Endothelial cell of umbilical vein (primary cell): ENCODE measurements around the gene RABL2A. TPM values are rescaled to one million over a fixed set of nuclear protein-coding genes. Genes with fewer than 3 reads are reported as not detected.
"Not testable (repeated sequence)": the region's sequence is repeated elsewhere in the genome, so short reads cannot be mapped to it uniquely, and the experiment has no call there.

Experiments used
- BruUV-seq: library from RNA; stranded (reverse); fragments of 400-500 nt; replicated peaks from 2 replicates; lab custom pipeline; 2021; lab: Mats Ljungman, UMichigan
- CTCF ChIA-PET: fragments of 300-600, 350-600 bp; sonication (Branson Sonifier 250); formaldehyde crosslinking; loops from one replicate; lab custom pipeline; 2021; ENCODE audit warnings: antibody characterized with exemption, inconsistent platforms; lab: Charles Lee
- POLR2A ChIA-PET: fragments of 300-600, 350-600 bp; sonication (Branson Sonifier 250); formaldehyde crosslinking; loops from one replicate; lab custom pipeline; 2021; ENCODE audit warnings: antibody characterized with exemption, inconsistent platforms; lab: Charles Lee
- DNase-seq: peaks from one replicate; pipeline ENCODE4 v3.0.0-alpha.2; 2011; ENCODE audit warnings: low read depth, low spot score
- FAIRE-seq: peaks from 2 replicates; lab custom pipeline; 2011; peaks lifted over from hg19 to GRCh38; lab: Jason Lieb, UNC
- H2AFZ ChIP-seq: 2 replicates; pipeline ENCODE4 v1.6.0; 2012; ENCODE audit warnings: low read depth, low read length, control low read depth, inconsistent platforms
- H3K27ac ChIP-seq: 2 replicates; pipeline ENCODE4 v1.5.1; 2011; ENCODE audit warnings: low read depth, mild to moderate bottlenecking, control low read depth, low read length, moderate library complexity; ENCODE audit not compliant: insufficient read depth
- H3K27me3 ChIP-seq, 2 experiments: 2 replicates each; pipeline versions ENCODE4 v1.6.0 to v1.6.1; 2011; ENCODE audit warnings: low read length in 2 of 2, mixed read lengths in 1 of 2; ENCODE audit not compliant: control insufficient read depth in 2 of 2, insufficient read depth in 2 of 2
- H3K36me3 ChIP-seq, 2 experiments: 2 replicates in 1 of 2; 3 replicates in 1 of 2; pipeline ENCODE4 v1.5.1; 2011; ENCODE audit warnings: low read length in 2 of 2, mild to moderate bottlenecking in 1 of 2, moderate library complexity in 1 of 2; ENCODE audit not compliant: control insufficient read depth in 2 of 2, insufficient read depth in 2 of 2; ENCODE audit errors: extremely low read depth in 1 of 2
- H3K4me1 ChIP-seq: 3 replicates; pipeline ENCODE4 v1.5.1; 2011; ENCODE audit warnings: mild to moderate bottlenecking, low read length; ENCODE audit not compliant: control insufficient read depth, insufficient read depth; ENCODE audit errors: extremely low read depth
- H3K4me2 ChIP-seq: 2 replicates; pipeline ENCODE4 v1.6.1; 2011; ENCODE audit warnings: low read length, control low read depth, mixed read lengths; ENCODE audit not compliant: insufficient read depth
- H3K4me3 ChIP-seq, 3 experiments: fragments of 200-600 bp in 1 of 3; sonication (generic), shearing (Covaris generic) in 1 of 3; replicated peaks in 1 of 3; 2 replicates each; pipeline ENCODE4 v1.5.1; 2011 to 2016; ENCODE audit warnings: control low read depth in 3 of 3, low read length in 3 of 3, mild to moderate bottlenecking in 2 of 3, inconsistent platforms in 1 of 3, low read depth in 1 of 3, moderate library complexity in 1 of 3; ENCODE audit not compliant: insufficient read depth in 1 of 3
- H3K79me2 ChIP-seq: 2 replicates; pipeline ENCODE4 v1.6.0; 2012; ENCODE audit warnings: low read length, inconsistent platforms; ENCODE audit not compliant: control insufficient read depth, insufficient read depth
- H3K9ac ChIP-seq: replicated peaks from 2 replicates; pipeline ENCODE3; 2011; ENCODE audit warnings: low read length, control low read depth; ENCODE audit not compliant: insufficient read depth; ENCODE audit errors: extremely low read depth
- H3K9me1 ChIP-seq: replicated peaks from 3 replicates; pipeline ENCODE4 v1.6.0; 2011; ENCODE audit warnings: mild to moderate bottlenecking, low read length; ENCODE audit not compliant: control insufficient read depth, insufficient read depth; ENCODE audit errors: extremely low read depth
- H3K9me3 ChIP-seq: replicated peaks from 2 replicates; pipeline ENCODE4 v1.5.1; 2012; ENCODE audit warnings: low read length, inconsistent platforms; ENCODE audit not compliant: control insufficient read depth, insufficient read depth
- H4K20me1 ChIP-seq: replicated peaks from 2 replicates; pipeline ENCODE3; 2011; ENCODE audit warnings: mild to moderate bottlenecking, low read length; ENCODE audit not compliant: control insufficient read depth, insufficient read depth; ENCODE audit errors: extremely low read depth
- dilution Hi-C: fragments of 300-500 bp; cut with MboI; formaldehyde crosslinking; loops from one replicate; pipeline ENCODE4 v1.15.0; 2019; ENCODE audit warnings: low sequenced_read_pairs; ENCODE audit not compliant: extremely low pct_ligation_motif_present
- intact Hi-C: fragments of 100-400 bp; cut with micrococcal nuclease; formaldehyde crosslinking; loops from one replicate; pipeline ENCODE4 v1.10.0; 2022
- polyA plus RNA-seq, 4 experiments: library from polyadenylated mRNA; depleted of rRNA in 3 of 4; stranded (reverse) in 3 of 4; unstranded in 1 of 4; fragments of >200 nt; gene quantifications; 2 replicates each; pipeline versions ENCODE4 v1.2.1 to v1.2.3, GENCODE V29; 2011 to 2012; ENCODE audit warnings: missing spikeins in 1 of 4
- total RNA-seq: library from RNA; stranded (reverse); gene quantifications from 2 replicates; pipeline ENCODE4 v1.2.3, GENCODE V29; 2021

Gene RABL2A
- total and polyA plus RNA-seq, 2 donors (not counting 3 experiments of a cell fraction or from before 2014, with no cell fraction given): 9.4 to 10.8 TPM

DNA sequence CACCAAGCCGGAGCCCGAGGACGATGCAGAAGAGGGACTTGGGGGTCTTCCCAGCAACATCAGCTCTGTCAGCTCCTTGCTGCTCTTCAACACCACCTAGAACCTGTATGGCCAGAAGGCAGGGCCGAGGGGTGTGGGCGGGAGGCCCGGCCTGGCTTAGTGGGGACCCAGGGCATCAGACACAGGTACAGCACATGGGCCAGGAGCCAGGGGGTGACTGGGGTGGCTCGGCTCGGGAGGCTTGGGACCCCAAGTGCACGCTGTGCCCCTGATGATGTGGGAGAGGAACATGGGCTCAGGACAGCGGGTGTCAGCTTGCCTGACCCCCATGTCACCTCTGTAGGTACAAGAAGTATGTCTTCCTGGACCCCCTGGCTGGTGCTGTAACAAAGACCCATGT is 31.3 kb upstream of the RABL2A start:
- H3K4me1 ChIP-seq, BruUV-seq, H3K4me3 ChIP-seq, intact Hi-C loops, H2AFZ ChIP-seq, H4K20me1 ChIP-seq, H3K27ac ChIP-seq, CTCF ChIA-PET, H3K9me1 ChIP-seq, H3K27me3 ChIP-seq, POLR2A ChIA-PET, H3K36me3 ChIP-seq, H3K9me3 ChIP-seq, DNase-seq, H3K9ac ChIP-seq, FAIRE-seq, dilution Hi-C loops, H3K79me2 ChIP-seq, H3K4me2 ChIP-seq: not testable (repeated sequence)

DNA sequence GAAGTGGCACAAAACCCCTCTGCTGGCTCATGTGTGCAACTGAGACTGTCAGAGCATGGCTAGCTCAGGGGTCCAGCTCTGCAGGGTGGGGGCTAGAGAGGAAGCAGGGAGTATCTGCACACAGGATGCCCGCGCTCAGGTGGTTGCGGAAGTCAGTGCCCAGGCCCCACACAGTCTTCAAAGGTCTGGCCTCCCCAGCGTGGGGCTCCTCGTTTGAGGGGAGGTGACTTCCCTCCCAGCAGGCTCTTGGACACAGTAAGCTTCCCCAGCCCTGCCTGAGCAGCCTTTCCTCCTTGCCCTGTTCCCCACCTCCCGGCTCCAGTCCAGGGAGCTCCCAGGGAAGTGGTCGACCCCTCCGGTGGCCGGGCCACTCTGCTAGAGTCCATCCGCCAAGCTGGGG is 29.9 kb upstream of the RABL2A start:
- H3K27me3 ChIP-seq, POLR2A ChIA-PET, FAIRE-seq, H3K4me3 ChIP-seq, H3K4me1 ChIP-seq, DNase-seq, H3K4me2 ChIP-seq, H3K27ac ChIP-seq, H3K79me2 ChIP-seq, H3K9ac ChIP-seq, CTCF ChIA-PET, dilution Hi-C loops, H2AFZ ChIP-seq, H3K9me1 ChIP-seq, H3K9me3 ChIP-seq, BruUV-seq, H3K36me3 ChIP-seq, intact Hi-C loops, H4K20me1 ChIP-seq: not testable (repeated sequence)

DNA sequence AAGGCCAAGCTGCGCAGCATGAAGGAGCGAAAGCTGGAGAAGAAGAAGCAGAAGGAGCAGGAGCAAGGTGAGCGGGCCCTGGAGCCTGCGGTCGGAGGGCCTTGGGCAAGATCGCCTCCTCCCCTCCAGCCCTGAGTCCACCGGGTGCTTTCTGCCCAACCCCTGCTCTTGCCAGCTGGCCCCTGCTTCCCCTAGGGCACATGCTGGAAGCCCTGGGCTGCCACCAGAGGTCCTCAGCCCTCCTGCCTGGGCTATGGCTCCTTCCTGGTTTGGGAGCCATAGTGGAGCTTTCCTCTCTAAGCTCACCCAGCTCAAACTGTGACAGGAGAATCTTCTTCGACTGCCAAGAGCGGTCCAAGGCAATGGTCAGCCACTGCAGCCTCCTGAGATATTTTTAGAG is 29.5 kb upstream of the RABL2A start:
- H3K27ac ChIP-seq, POLR2A ChIA-PET, H3K4me2 ChIP-seq, H3K4me1 ChIP-seq, CTCF ChIA-PET, H3K79me2 ChIP-seq, BruUV-seq, dilution Hi-C loops, H3K9ac ChIP-seq, H3K36me3 ChIP-seq, H3K27me3 ChIP-seq, H3K9me3 ChIP-seq, H4K20me1 ChIP-seq, DNase-seq, intact Hi-C loops, H3K4me3 ChIP-seq, H3K9me1 ChIP-seq, H2AFZ ChIP-seq, FAIRE-seq: not testable (repeated sequence)

DNA sequence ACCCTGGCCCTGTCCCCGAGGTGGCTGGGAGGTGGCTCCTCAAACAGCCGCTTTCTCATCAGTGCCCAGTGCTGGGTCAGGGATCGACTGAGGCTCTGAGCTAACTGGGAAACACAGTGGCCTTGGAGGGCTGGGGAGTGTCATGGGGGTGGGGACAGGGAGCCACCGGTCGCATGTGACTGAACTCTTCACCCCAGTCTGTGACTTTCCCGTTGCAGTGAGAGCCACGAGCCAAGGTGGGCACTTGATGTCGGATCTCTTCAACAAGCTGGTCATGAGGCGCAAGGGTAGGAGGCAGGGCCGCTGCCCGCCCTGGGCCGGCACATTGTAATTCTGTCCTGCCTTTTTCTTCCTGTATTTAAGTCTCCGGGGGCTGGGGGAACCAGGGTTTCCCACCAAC is 28.9 kb upstream of the RABL2A start:
- H3K4me3 ChIP-seq, H3K9me1 ChIP-seq, H3K4me2 ChIP-seq, CTCF ChIA-PET, dilution Hi-C loops, H3K9me3 ChIP-seq, H3K79me2 ChIP-seq, H3K27me3 ChIP-seq, H3K4me1 ChIP-seq, FAIRE-seq, intact Hi-C loops, H2AFZ ChIP-seq, H3K36me3 ChIP-seq, H4K20me1 ChIP-seq, H3K9ac ChIP-seq, DNase-seq, BruUV-seq, POLR2A ChIA-PET, H3K27ac ChIP-seq: not testable (repeated sequence)
